Liver (tissue), 9 donors: Measurements from ENCODE around the gene TBC1D1. TPM values are rescaled to one million over a fixed set of nuclear protein-coding genes. Genes with fewer than 3 reads are reported as not detected.

Experiments used
- DNase-seq: peaks from one replicate; pipeline ENCODE4 v3.0.0-alpha.2; 2017; ENCODE audit warnings: low spot score
- H3K27ac ChIP-seq, 2 donors: one replicate each; pipeline ENCODE4 v1.7.0; 2013; ENCODE audit warnings: inconsistent platforms in 2 of 2, low read length in 2 of 2, control low read depth in 1 of 2, low read depth in 1 of 2, mild to moderate bottlenecking in 1 of 2
- H3K27me3 ChIP-seq, 4 donors: one replicate each; pipeline versions ENCODE4 v1.6.1 to v1.7.0; 2013; ENCODE audit warnings: low read length in 3 of 4, inconsistent platforms in 1 of 4, mild to moderate bottlenecking in 1 of 4, moderate library complexity in 1 of 4; ENCODE audit not compliant: control insufficient read depth in 4 of 4, insufficient read depth in 4 of 4
- H3K36me3 ChIP-seq, 4 donors: one replicate each; pipeline versions ENCODE4 v1.6.1 to v1.7.0; 2013; ENCODE audit warnings: low read length in 3 of 4, mild to moderate bottlenecking in 3 of 4, low read depth in 1 of 4, moderate library complexity in 1 of 4; ENCODE audit not compliant: control insufficient read depth in 4 of 4, insufficient read depth in 3 of 4
- H3K4me1 ChIP-seq, 4 donors: one replicate each; pipeline versions ENCODE4 v1.6.1 to v1.7.0; 2013; ENCODE audit warnings: low read length in 3 of 4, mild to moderate bottlenecking in 3 of 4, moderate library complexity in 1 of 4; ENCODE audit not compliant: control insufficient read depth in 4 of 4, insufficient read depth in 4 of 4
- H3K4me3 ChIP-seq, 3 donors: one replicate each; pipeline versions ENCODE4 v1.6.1 to v1.7.0; 2013; ENCODE audit warnings: low read length in 3 of 3, control low read depth in 1 of 3, low read depth in 1 of 3, mild to moderate bottlenecking in 1 of 3
- H3K9ac ChIP-seq, 2 donors: one replicate each; pipeline ENCODE4 v1.7.0; 2013; ENCODE audit warnings: low read length in 2 of 2, mild to moderate bottlenecking in 2 of 2, moderate library complexity in 2 of 2, control low read depth in 1 of 2, low read depth in 1 of 2
- H3K9me3 ChIP-seq, 4 donors: one replicate each; pipeline versions ENCODE4 v1.6.1 to v1.7.0; 2013; ENCODE audit warnings: low read length in 3 of 4; ENCODE audit not compliant: control insufficient read depth in 4 of 4
- ATF3 ChIP-seq: IDR thresholded peaks from 2 replicates; pipeline ENCODE4 v1.6.1; 2016; ENCODE audit warnings: antibody characterized with exemption
- CTCF ChIP-seq: fragments of 150-350 bp; IDR thresholded peaks from 2 replicates; pipeline ENCODE4 v1.5.1; 2017; ENCODE audit warnings: improper control_type of control experiment, low read depth, low read length; ENCODE audit not compliant: missing input control
- EGR1 ChIP-seq, 2 donors: IDR thresholded peaks; 2 replicates each; pipeline ENCODE4 v1.6.1; 2016 to 2018; ENCODE audit warnings: antibody characterized with exemption in 2 of 2, low read depth in 2 of 2
- FOXA1 ChIP-seq: IDR thresholded peaks from 2 replicates; pipeline ENCODE4 v1.6.1; 2016; ENCODE audit warnings: antibody characterized with exemption
- FOXA2 ChIP-seq: IDR thresholded peaks from 2 replicates; pipeline ENCODE4 v1.6.1; 2016; ENCODE audit warnings: antibody characterized with exemption
- GABPA ChIP-seq, 2 donors: IDR thresholded peaks in 1 of 2; conservative IDR thresholded peaks in 1 of 2; 2 replicates each; pipeline ENCODE4 v1.6.1; 2016; ENCODE audit warnings: antibody characterized with exemption in 2 of 2, mild to moderate bottlenecking in 1 of 2, moderate library complexity in 1 of 2
- HNF4A ChIP-seq, 2 donors: conservative IDR thresholded peaks; 2 replicates each; pipeline ENCODE4 v1.6.1; 2016; ENCODE audit warnings: antibody characterized with exemption in 2 of 2, mild to moderate bottlenecking in 2 of 2
- HNF4G ChIP-seq: IDR thresholded peaks from 2 replicates; pipeline ENCODE4 v1.6.1; 2016; ENCODE audit warnings: antibody characterized with exemption
- JUND ChIP-seq, 2 donors: IDR thresholded peaks; 2 replicates each; pipeline ENCODE4 v1.6.1; 2016; ENCODE audit warnings: antibody characterized with exemption in 2 of 2
- MAX ChIP-seq: IDR thresholded peaks from 2 replicates; pipeline ENCODE4 v1.6.1; 2016; ENCODE audit warnings: antibody characterized with exemption
- NR2F2 ChIP-seq: IDR thresholded peaks from 2 replicates; pipeline ENCODE4 v1.6.1; 2016; ENCODE audit warnings: antibody characterized with exemption
- RAD21 ChIP-seq, 2 donors: IDR thresholded peaks; 2 replicates each; pipeline ENCODE4 v1.6.1; 2016; ENCODE audit warnings: antibody characterized with exemption in 2 of 2, mild to moderate bottlenecking in 2 of 2
- REST ChIP-seq: IDR thresholded peaks from 2 replicates; pipeline ENCODE4 v1.6.1; 2016; ENCODE audit warnings: antibody characterized with exemption, mild to moderate bottlenecking
- RXRA ChIP-seq, 2 donors: IDR thresholded peaks; 2 replicates each; pipeline ENCODE4 v1.6.1; 2017 to 2018; ENCODE audit warnings: antibody characterized with exemption in 2 of 2, mild to moderate bottlenecking in 1 of 2
- SP1 ChIP-seq: IDR thresholded peaks from 2 replicates; pipeline ENCODE4 v1.6.1; 2018; ENCODE audit warnings: antibody characterized with exemption, mild to moderate bottlenecking
- TAF1 ChIP-seq: conservative IDR thresholded peaks from 2 replicates; pipeline ENCODE4 v1.6.1; 2016; ENCODE audit warnings: antibody characterized with exemption, mild to moderate bottlenecking
- YY1 ChIP-seq: IDR thresholded peaks from 2 replicates; pipeline ENCODE4 v1.6.1; 2016; ENCODE audit warnings: antibody characterized with exemption, mild to moderate bottlenecking
- ZBTB33 ChIP-seq: IDR thresholded peaks from 2 replicates; pipeline ENCODE4 v1.6.1; 2016; ENCODE audit warnings: antibody characterized with exemption
- WGBS: extraction: QIAGEN DNeasy Blood & Tissue Kit; methylation state at CpG from one replicate; pipeline ENCODE4 v1.1.7; 2013; 5-methylcytosine and 5-hydroxymethylcytosine counted together
- polyA plus RNA-seq, 2 donors: library from polyadenylated mRNA; stranded (reverse) in 1 of 2; unstranded in 1 of 2; fragments of 200-250 nt in 1 of 2; fragments of >200 nt in 1 of 2; fragmentation: Nextera tagmentation in 1 of 2; extraction: Ambion mirVana in 1 of 2; gene quantifications; one replicate each; pipeline versions ENCODE4 v1.2.1 to v1.2.3, GENCODE V29; 2013 to 2015
- total RNA-seq, 2 donors: library from RNA; depleted of rRNA; stranded (reverse); fragments of >200 nt; gene quantifications; one replicate each; pipeline ENCODE4 v1.2.3, GENCODE V29; 2014
- donor health status: healthy.
- donor health status: healthy.
- donor health status: healthy.
- donor health status: healthy.
- donor health status: healthy.

TBC1D1 gene
- total and polyA plus RNA-seq, 4 donors, result 15.6 to 41.4 (median 20.9) TPM

GRCh38 chr4:38119668-38120385 is 228.9 kb downstream of the TBC1D1 start:
- no peak for DNase-seq
- H3K36me3 ChIP-seq, result peaks cover 2 to 29% (median 16%) of the 10 kb centered on the region in 4 donors

GRCh38 chr4:38120772-38121171 is 229.9 kb downstream of the TBC1D1 start:
- Histone ChIP-seq H3K9me3 (no peaks in the 10 kb centered on the region), H3K4me3 (no peak overlapping the region), H3K4me1 (no peaks in the 10 kb centered on the region), H3K27me3 (no peaks in the 10 kb centered on the region), H3K9ac (no peak overlapping the region), H3K36me3 (peaks cover 2 to 34% (median 19%) of the 10 kb centered on the region in 4 donors), H3K27ac (no peak overlapping the region)
- 96% methylated on average over 4 of the region's 4 CpGs for WGBS
- TF ChIP-seq HNF4A (conservative IDR thresholded peaks at IDR 0.05) (no peak), ZBTB33 (no peak), SP1 (no peak), YY1 (no peak), RAD21 (IDR thresholded peaks at IDR 0.05) (no peak), GABPA (IDR thresholded peaks at IDR 0.05 in 1 of 2, conservative IDR thresholded peaks at IDR 0.05 in 1 of 2) (no peak), ATF3 (no peak), RXRA (IDR thresholded peaks at IDR 0.05) (no peak), HNF4G (no peak), CTCF (no peak), JUND (IDR thresholded peaks at IDR 0.05) (no peak), TAF1 (no peak), REST (no peak), FOXA2 (no peak), NR2F2 (no peak), FOXA1 (no peak), MAX (no peak), EGR1 (IDR thresholded peaks at IDR 0.05; ENCODE audit: low read depth in 2 of 2) (no peak)
- no peak for DNase-seq

More at GRCh38 chr4:38119668-38120385, 228.9 kb downstream of the TBC1D1 start:
- H3K9me3 ChIP-seq, result no peaks in the 10 kb centered on the region
- H3K27ac ChIP-seq, result no peak overlapping the region
- no peak overlapping the region for H3K4me3 ChIP-seq
- no peaks in the 10 kb centered on the region for H3K27me3 ChIP-seq
- H3K9ac ChIP-seq, result no peak overlapping the region
- WGBS, result 88% methylated on average over 7 of the region's 7 CpGs
- TF ChIP-seq CTCF, result no peak
- TF ChIP-seq RXRA (IDR thresholded peaks at IDR 0.05), result peak in 1 of 2 donors; percentile 47
- peaks cover 0 to under 1% (median 0%) of the 10 kb centered on the region in 4 donors for H3K4me1 ChIP-seq
